T1000 (cell line): Measurements from ENCODE around the gene ADGB.

ENCODE experiments used
- DNase-seq: peaks from one replicate; lab custom pipeline; 2025; ENCODE audit warnings: mixed read lengths; lab: John Stamatoyannopoulos, UW

ADGB gene

GRCh38 chr6:146861029-146861563 is 262.3 kb downstream of the ADGB start:
- DNase-seq = no peak

GRCh38 chr6:146861716-146862115 is 262.9 kb downstream of the ADGB start:
- no peak for DNase-seq

GRCh38 chr6:146862508-146862919 is 263.7 kb downstream of the ADGB start:
- DNase-seq = no peak

GRCh38 chr6:146864300-146864699 is 265.5 kb downstream of the ADGB start:
- no peak for DNase-seq

- no peak for DNase-seq
These were observed 266.1 kb downstream of the ADGB start for GRCh38 chr6:146864885-146865284.
